ENCODE data around the gene SOCS4.

The SOCS4 gene

GRCh38 chr14:55073856-55074255, 46.8 kb downstream of the SOCS4 start:
- no peaks in the 10 kb centered on the region for H3K9me2 ChIP-seq (replicated peaks; ENCODE audit: control insufficient read depth, low read length)
- H3K36me3 ChIP-seq (ENCODE audit: control insufficient read depth, low read length), result no peaks in the 10 kb centered on the region
- H3K4me3 ChIP-seq (ENCODE audit: low read length), result no peak overlapping the region
- no peak overlapping the region for H3K4me2 ChIP-seq (ENCODE audit: low read length)
- H3K4me1 ChIP-seq (ENCODE audit: control insufficient read depth, low read length), result peaks cover 31% of the 10 kb centered on the region
- no peak overlapping the region for H3K27ac ChIP-seq (ENCODE audit: low read depth, low read length)
- 0 out of 2 replicates have a peak, but pooled peaks cover 3% of the 10 kb centered on the region for H4K20me1 ChIP-seq (ENCODE audit: control insufficient read depth, insufficient read depth, low read depth, low read length)
- no peaks in the 10 kb centered on the region for H3K79me2 ChIP-seq (ENCODE audit: control insufficient read depth, low read length)
- H3F3A ChIP-seq (ENCODE audit: control insufficient read depth, insufficient read depth), result peaks cover 17% of the 10 kb centered on the region
- no peak for TF ChIP-seq EZH2phosphoT487 (IDR thresholded peaks at IDR 0.05; ENCODE audit: borderline replicate concordance, low read length)
- no peak for TF ChIP-seq CTCF (IDR thresholded peaks at IDR 0.05; ENCODE audit: low read depth, low read length, poor library complexity, severe bottlenecking)
- no peaks in the 10 kb centered on the region for H3K9me3 ChIP-seq (ENCODE audit: control insufficient read depth, insufficient read depth, low read length)
- H3K27me3 ChIP-seq (ENCODE audit: control insufficient read depth, low read length), result no peaks in the 10 kb centered on the region

DNA sequence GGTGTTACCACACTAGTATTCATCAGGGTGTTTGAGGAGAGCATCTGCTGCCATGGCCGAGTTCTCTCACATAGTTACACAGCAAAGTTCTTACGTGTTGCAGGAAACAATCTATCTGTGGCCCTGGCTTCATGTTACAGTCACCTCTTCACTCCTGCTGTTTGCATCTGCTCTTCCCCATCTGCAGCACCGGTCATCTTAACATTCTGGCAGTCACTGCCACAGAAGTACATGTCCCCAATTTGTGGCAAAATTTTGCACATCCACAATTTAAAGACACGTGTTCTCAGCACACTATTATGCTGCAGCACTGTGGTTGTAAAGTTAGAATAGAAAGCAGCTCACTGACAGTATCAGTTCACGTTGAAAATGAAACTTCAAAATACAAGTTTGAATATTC, 47.6 kb downstream of the SOCS4 start:
- no peaks in the 10 kb centered on the region for H3K9me2 ChIP-seq (replicated peaks; ENCODE audit: control insufficient read depth, low read length)
- H3K27ac ChIP-seq (ENCODE audit: low read depth, low read length), result no peak overlapping the region
- H3K9me3 ChIP-seq (ENCODE audit: control insufficient read depth, insufficient read depth, low read length), result no peaks in the 10 kb centered on the region
- H3F3A ChIP-seq (ENCODE audit: control insufficient read depth, insufficient read depth), result peaks cover 10% of the 10 kb centered on the region
- peaks cover 31% of the 10 kb centered on the region for H3K4me1 ChIP-seq (ENCODE audit: control insufficient read depth, low read length)
- no peaks in the 10 kb centered on the region for H3K36me3 ChIP-seq (ENCODE audit: control insufficient read depth, low read length)
- H3K4me3 ChIP-seq (ENCODE audit: low read length), result no peak overlapping the region
- peak overlapping the region; percentile 38 for H3K4me2 ChIP-seq (ENCODE audit: low read length)
- TF ChIP-seq CTCF (IDR thresholded peaks at IDR 0.05; ENCODE audit: low read depth, low read length, poor library complexity, severe bottlenecking), result no peak
- H3K27me3 ChIP-seq (ENCODE audit: control insufficient read depth, low read length), result no peaks in the 10 kb centered on the region
- 0 out of 2 replicates have a peak, but pooled peaks cover 3% of the 10 kb centered on the region for H4K20me1 ChIP-seq (ENCODE audit: control insufficient read depth, insufficient read depth, low read depth, low read length)
- no peaks in the 10 kb centered on the region for H3K79me2 ChIP-seq (ENCODE audit: control insufficient read depth, low read length)

DNA sequence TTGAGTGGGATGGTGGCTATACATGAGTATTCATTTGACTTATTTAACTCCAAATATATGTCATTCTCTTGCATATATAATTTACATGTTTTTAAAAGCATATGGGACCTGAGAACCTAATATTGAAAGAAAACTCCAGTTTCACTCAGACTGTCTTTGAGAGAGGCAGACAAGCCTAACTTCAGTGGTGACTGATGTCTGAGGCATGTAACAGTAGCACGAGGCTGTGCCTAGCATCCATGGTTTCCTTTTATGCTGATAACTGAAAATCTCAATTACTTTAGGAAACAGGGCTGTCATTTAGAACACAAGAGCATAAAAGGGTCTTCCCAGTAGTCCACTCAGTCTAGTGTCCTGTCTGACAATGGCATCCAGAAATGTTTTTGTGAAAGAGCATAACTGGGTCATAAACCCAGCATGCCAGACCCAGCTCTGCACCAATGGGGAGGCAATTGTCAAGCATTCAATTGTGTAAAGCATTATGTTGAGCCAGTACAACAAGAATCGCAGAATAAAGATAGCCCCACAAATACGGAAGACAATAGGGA, 48.7 kb downstream of the SOCS4 start:
- H3K27ac ChIP-seq (ENCODE audit: low read depth, low read length), result no peak overlapping the region
- H3K9me3 ChIP-seq (ENCODE audit: control insufficient read depth, insufficient read depth, low read length), result no peaks in the 10 kb centered on the region

More for the DNA sequence above, 48.7 kb downstream of the SOCS4 start:
- 0 out of 2 replicates have a peak, but pooled peaks cover 3% of the 10 kb centered on the region for H4K20me1 ChIP-seq (ENCODE audit: control insufficient read depth, insufficient read depth, low read depth, low read length)
- no peak overlapping the region for H3K4me2 ChIP-seq (ENCODE audit: low read length)
- no peaks in the 10 kb centered on the region for H3K36me3 ChIP-seq (ENCODE audit: control insufficient read depth, low read length)
- H3K4me3 ChIP-seq (ENCODE audit: low read length), result no peak overlapping the region
- 0 out of 2 replicates have a peak, but pooled peaks cover 5% of the 10 kb centered on the region for H3F3A ChIP-seq (ENCODE audit: control insufficient read depth, insufficient read depth)
- no peak for TF ChIP-seq CTCF (IDR thresholded peaks at IDR 0.05; ENCODE audit: low read depth, low read length, poor library complexity, severe bottlenecking)
- TF ChIP-seq EZH2phosphoT487 (IDR thresholded peaks at IDR 0.05; ENCODE audit: borderline replicate concordance, low read length), result no peak
- peaks cover 29% of the 10 kb centered on the region for H3K4me1 ChIP-seq (ENCODE audit: control insufficient read depth, low read length)
- H3K9me2 ChIP-seq (replicated peaks; ENCODE audit: control insufficient read depth, low read length), result no peaks in the 10 kb centered on the region
- H3K79me2 ChIP-seq (ENCODE audit: control insufficient read depth, low read length), result no peaks in the 10 kb centered on the region
- no peaks in the 10 kb centered on the region for H3K27me3 ChIP-seq (ENCODE audit: control insufficient read depth, low read length)
